K562 (cell line): ENCODE measurements around the gene EPB41L4B. TPM values are rescaled to one million over a fixed set of nuclear protein-coding genes. Genes with fewer than 3 reads are reported as not detected.

Experiments
- ATAC-seq: fragments of 200-7000 bp; cut with Tn5 transposase; 3 replicates; pipeline ENCODE4 v1.9.1; 2020; ENCODE audit warnings: moderate library complexity
- BruUV-seq: library from RNA; stranded (reverse); fragments of 400-500 nt; replicated peaks from 2 replicates; lab custom pipeline; 2021; lab: Mats Ljungman, UMichigan
- CTCF ChIA-PET: fragments of 300-600 bp; formaldehyde crosslinking; extraction: SDS; loops from one replicate; lab custom pipeline; 2021; ENCODE audit warnings: low intra/inter-chr PET ratio; lab: Yijun Ruan, JAX
- POLR2A ChIA-PET: fragments of 300-600, 350-650 bp; sonication (Branson Sonifier 250); formaldehyde crosslinking; extraction: SDS; loops from one replicate; lab custom pipeline; 2021; ENCODE audit warnings: antibody characterized with exemption, inconsistent platforms; lab: Yijun Ruan, JAX
- DNase-seq, 4 experiments: peaks; one replicate each; pipeline versions ENCODE4 v3.0.0 to v3.0.0-alpha.2; 2011 to 2018; ENCODE audit warnings: low spot score in 3 of 4, mixed read lengths in 3 of 4; ENCODE audit errors: extremely low read depth in 1 of 4
- FAIRE-seq: peaks from 2 replicates; lab custom pipeline; 2011; peaks lifted over from hg19 to GRCh38; lab: Jason Lieb, UNC
- H2AFZ ChIP-seq: 2 replicates; pipeline ENCODE4 v1.6.0; 2011; ENCODE audit warnings: low read depth, low read length, control low read depth, inconsistent platforms
- H3K27ac ChIP-seq: fragments of 200-600 bp; 3 replicates; pipeline ENCODE4 v1.8.0; 2011; ENCODE audit warnings: low read depth, mild to moderate bottlenecking, control low read depth, inconsistent platforms, low read length, moderate library complexity, mixed read lengths; ENCODE audit errors: extremely low read depth
- H3K27me3 ChIP-seq, 2 experiments: fragments of 300-600 bp in 1 of 2; 2 replicates in 1 of 2; 3 replicates in 1 of 2; pipeline versions ENCODE4 v1.6.0 to v1.8.0; 2011; ENCODE audit warnings: inconsistent platforms in 2 of 2, low read length in 2 of 2, mild to moderate bottlenecking in 1 of 2, mixed read lengths in 1 of 2, moderate library complexity in 1 of 2; ENCODE audit not compliant: control insufficient read depth in 2 of 2, insufficient read depth in 2 of 2
- H3K36me3 ChIP-seq: fragments of 300-600 bp; 3 replicates; pipeline ENCODE4 v1.8.0; 2011; ENCODE audit warnings: mild to moderate bottlenecking, low read length, inconsistent platforms; ENCODE audit not compliant: control insufficient read depth, insufficient read depth
- H3K4me1 ChIP-seq, 2 experiments: fragments of 200-600 bp in 1 of 2; replicated peaks in 1 of 2; 2 replicates in 1 of 2; 3 replicates in 1 of 2; pipeline versions ENCODE4 v1.5.1 to v1.8.0; 2011; ENCODE audit warnings: inconsistent platforms in 2 of 2, low read length in 2 of 2, mild to moderate bottlenecking in 1 of 2, mixed read lengths in 1 of 2, moderate library complexity in 1 of 2; ENCODE audit not compliant: control insufficient read depth in 2 of 2, insufficient read depth in 2 of 2
- H3K4me2 ChIP-seq: 2 replicates; pipeline ENCODE4 v1.6.1; 2011; ENCODE audit warnings: low read length, control low read depth, inconsistent platforms, mixed read lengths; ENCODE audit not compliant: insufficient read depth
- H3K4me3 ChIP-seq: fragments of 200-600 bp; sonication (generic), shearing (Covaris generic); 2 replicates; pipeline ENCODE4 v1.5.1; 2016; ENCODE audit warnings: control low read depth, inconsistent platforms
- H3K79me2 ChIP-seq: fragments of 200-600 bp; 3 replicates; pipeline ENCODE4 v1.8.0; 2011; ENCODE audit warnings: low read length, inconsistent platforms; ENCODE audit not compliant: control insufficient read depth, insufficient read depth
- H3K9ac ChIP-seq, 2 experiments: 2 replicates each; pipeline versions ENCODE4 v1.6.0 to v1.6.1; 2011; ENCODE audit warnings: low read depth in 2 of 2, low read length in 2 of 2, control low read depth in 1 of 2, inconsistent platforms in 1 of 2, mild to moderate bottlenecking in 1 of 2, mixed read lengths in 1 of 2; ENCODE audit not compliant: insufficient read depth in 1 of 2
- H3K9me1 ChIP-seq: one replicate; pipeline ENCODE4 v1.6.0; 2011; ENCODE audit warnings: inconsistent platforms, mild to moderate bottlenecking, low read length, moderate library complexity; ENCODE audit not compliant: control insufficient read depth, insufficient read depth
- H3K9me3 ChIP-seq: replicated peaks from 2 replicates; pipeline ENCODE4 v1.5.1; 2011; ENCODE audit warnings: low read depth, low read length, inconsistent platforms; ENCODE audit not compliant: control insufficient read depth, insufficient read depth
- H4K20me1 ChIP-seq: replicated peaks from 2 replicates; pipeline ENCODE4 v1.6.1; 2011; ENCODE audit warnings: low read length, inconsistent platforms, mixed read lengths; ENCODE audit not compliant: control insufficient read depth, insufficient read depth
- ARNT ChIP-seq, 2 experiments: fragments of 450-650 bp; IDR thresholded peaks; 2 replicates each; pipeline ENCODE4 v1.6.1; 2016; ENCODE audit warnings: mild to moderate bottlenecking in 1 of 2
- ESRRA ChIP-seq: fragments of 450-650 bp; IDR thresholded peaks from 2 replicates; pipeline ENCODE4 v1.6.1; 2014; ENCODE audit warnings: low read depth, mild to moderate bottlenecking, moderate library complexity, borderline replicate concordance
- JUNB ChIP-seq: fragments of 450-650 bp; formaldehyde crosslinking; conservative IDR thresholded peaks from 2 replicates; pipeline ENCODE4 v1.4.0; 2020; ENCODE audit warnings: mild to moderate bottlenecking
- MCM3 ChIP-seq: fragments of 450-650 bp; IDR thresholded peaks from 2 replicates; pipeline ENCODE4 v1.6.1; 2016
- PTBP1 ChIP-seq: fragments of 200-400 bp; formaldehyde crosslinking; IDR thresholded peaks from 2 replicates; pipeline ENCODE4 v1.6.1; 2017; ENCODE audit warnings: low read depth, low read length
- RFX5 ChIP-seq: IDR thresholded peaks from 2 replicates; pipeline ENCODE4 v1.6.1; 2011; ENCODE audit warnings: low read depth, mild to moderate bottlenecking, improper control_type of control experiment, low read length
- SMAD2 ChIP-seq: fragments of 150-350 bp; IDR thresholded peaks from 2 replicates; pipeline ENCODE4 v1.6.1; 2014; ENCODE audit warnings: low read depth, mild to moderate bottlenecking, low read length
- SUPT5H ChIP-seq: fragments of 450-650 bp; IDR thresholded peaks from 2 replicates; pipeline ENCODE4 v1.6.1; 2016
- ZNF146 ChIP-seq: IDR thresholded peaks from one replicate; pipeline ENCODE4 v1.6.1; 2018; ENCODE audit warnings: missing compliant biosample characterization; ENCODE audit not compliant: unreplicated experiment
- ZNF174 ChIP-seq: fragments of 250-450 bp; sonication (Bioruptor Pico); IDR thresholded peaks from 2 replicates; pipeline ENCODE4 v1.4.0; 2020; ENCODE audit warnings: mild to moderate bottlenecking
- WGBS: fragments of 100-300 bp; shearing (Covaris generic); methylation state at CpG from one replicate; pipeline ENCODE4 v1.1.6; 2016; ENCODE audit warnings: low coverage, mixed read lengths; ENCODE audit not compliant: insufficient coverage; ENCODE audit errors: missing lambda C conversion rate; 5-methylcytosine and 5-hydroxymethylcytosine counted together
- in situ Hi-C: fragments of 300-500 bp; cut with MboI; formaldehyde crosslinking; loops from 4 replicates; pipeline ENCODE4 v1.15.0; 2018; ENCODE audit warnings: inconsistent platforms, mixed read lengths
- intact Hi-C: fragments of 100-400 bp; cut with micrococcal nuclease; formaldehyde crosslinking; loops from 2 replicates; pipeline ENCODE4 v1.14.2; 2022
- polyA plus RNA-seq, 8 experiments: library from polyadenylated mRNA; depleted of rRNA in 4 of 8; stranded (reverse) in 5 of 8; unstranded in 3 of 8; fragments of >200 nt; fragmentation: Nextera tagmentation in 2 of 8; fragmentation: Illumina TruSeq in 1 of 8; extraction: Ambion mirVana in 2 of 8; extraction: Trizol in 1 of 8; gene quantifications; 2 replicates each; pipeline versions ENCODE4 v1.2.1 to v1.2.3, GENCODE V29; 2011 to 2014; ENCODE audit warnings: inconsistent platforms in 1 of 8, missing spikeins in 1 of 8
- total RNA-seq, 7 experiments: library from RNA; depleted of rRNA in 6 of 7; stranded (reverse); fragments of >200 nt in 6 of 7; fragmentation: Illumina TruSeq in 2 of 7; extraction: Trizol in 2 of 7; gene quantifications; 2 replicates each; pipeline versions ENCODE4 v1.2.1 to v1.2.3, GENCODE V29; 2011 to 2021; ENCODE audit warnings: low replicate concordance in 1 of 7
- TF ChIP-seq, protein P1 (sequence below): sonication (generic); formaldehyde crosslinking; IDR thresholded peaks from 2 replicates; pipeline ENCODE4 v1.4.0; 2020; ENCODE audit warnings: mild to moderate bottlenecking, missing genetic modification reagents
- TF ChIP-seq, protein P2 (sequence below): fragments of 450-650 bp; formaldehyde crosslinking; IDR thresholded peaks from 2 replicates; pipeline ENCODE4 v1.4.0; 2022; ENCODE audit warnings: missing genetic modification characterization

EPB41L4B gene
- total and polyA plus RNA-seq, 9 of the 15 experiments (the other 6 are each of a cell fraction or from before 2014, with no cell fraction given) = 0.09 to 0.38 (median 0.21) TPM

DNA sequence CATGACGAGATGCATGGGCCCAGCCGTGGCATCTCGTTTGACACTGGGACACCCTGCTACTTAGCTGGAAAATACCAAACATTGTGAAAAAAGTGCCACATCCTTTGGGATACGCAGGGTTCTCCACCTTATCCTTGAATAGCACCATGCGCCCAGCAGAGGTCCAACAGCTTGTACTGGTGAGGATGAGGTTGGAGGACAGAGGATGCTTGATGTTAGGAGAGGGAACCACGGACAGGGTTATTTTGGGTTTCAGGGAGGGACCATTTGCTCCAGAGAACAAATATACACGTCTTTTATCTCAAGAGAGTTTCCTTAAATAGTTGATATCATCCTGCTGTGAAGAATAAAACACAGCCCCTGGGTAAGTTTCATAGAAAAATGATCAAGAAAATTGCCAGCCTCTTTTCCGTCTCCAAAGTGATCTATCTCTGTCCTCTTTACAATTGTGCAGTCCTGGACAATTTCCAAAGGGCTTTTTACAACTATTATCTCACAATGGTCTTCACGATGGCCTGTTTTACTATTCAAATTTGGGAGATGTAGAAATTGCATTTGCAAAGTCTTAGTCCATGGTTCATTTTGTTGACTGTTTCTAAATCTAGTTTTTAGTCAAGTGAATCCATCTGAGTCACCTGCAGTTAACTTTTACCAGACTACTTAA lies 133.9 kb downstream of the EPB41L4B start:
- Histone ChIP-seq H3K27me3 (peaks cover 0 to 2% of the 10 kb centered on the region in 2 experiments; a peak in 2 of 5 replicates), H3K27ac (no peak overlapping the region), H3K4me1 (no peaks in the 10 kb centered on the region; a peak in 3 of 5 replicates), H3K4me2 (no peak overlapping the region), H3K9me3 (no peaks in the 10 kb centered on the region), H2AFZ (no peak overlapping the region), H3K4me3 (no peak overlapping the region), H4K20me1 (no peaks in the 10 kb centered on the region), H3K79me2 (no peaks in the 10 kb centered on the region), H3K9ac (no peak overlapping the region), H3K9me1 (no peaks in the 10 kb centered on the region), H3K36me3 (no peaks in the 10 kb centered on the region)
- DNase-seq (no peak), ATAC-seq (no peak), FAIRE-seq (no peak)
- no TSS peak for BruUV-seq
- intact Hi-C loops (loop anchor here (10.0 kb wide), 1 partner anchor 302 kb away; no protein-coding TSS in a partner anchor), in situ Hi-C loops (no loop called here)
- ChIA-PET CTCF (no interaction called here), POLR2A (interaction anchor here (0.5 kb wide), 1 partner anchor 333 kb away, joined by 3 read pairs; no protein-coding TSS in a partner anchor)
- no peak for TF ChIP-seq JUNB (CRISPR knock-in tag)
- TF ChIP-seq, protein P1, sequence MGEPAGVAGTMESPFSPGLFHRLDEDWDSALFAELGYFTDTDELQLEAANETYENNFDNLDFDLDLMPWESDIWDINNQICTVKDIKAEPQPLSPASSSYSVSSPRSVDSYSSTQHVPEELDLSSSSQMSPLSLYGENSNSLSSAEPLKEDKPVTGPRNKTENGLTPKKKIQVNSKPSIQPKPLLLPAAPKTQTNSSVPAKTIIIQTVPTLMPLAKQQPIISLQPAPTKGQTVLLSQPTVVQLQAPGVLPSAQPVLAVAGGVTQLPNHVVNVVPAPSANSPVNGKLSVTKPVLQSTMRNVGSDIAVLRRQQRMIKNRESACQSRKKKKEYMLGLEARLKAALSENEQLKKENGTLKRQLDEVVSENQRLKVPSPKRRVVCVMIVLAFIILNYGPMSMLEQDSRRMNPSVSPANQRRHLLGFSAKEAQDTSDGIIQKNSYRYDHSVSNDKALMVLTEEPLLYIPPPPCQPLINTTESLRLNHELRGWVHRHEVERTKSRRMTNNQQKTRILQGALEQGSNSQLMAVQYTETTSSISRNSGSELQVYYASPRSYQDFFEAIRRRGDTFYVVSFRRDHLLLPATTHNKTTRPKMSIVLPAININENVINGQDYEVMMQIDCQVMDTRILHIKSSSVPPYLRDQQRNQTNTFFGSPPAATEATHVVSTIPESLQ (CRISPR knock-in tag) = no peak
- no peak for TF ChIP-seq ARNT (IDR thresholded peaks at IDR 0.05)
- TF ChIP-seq SMAD2 = no peak
- no peak for TF ChIP-seq RFX5
- TF ChIP-seq ZNF146 (CRISPR knock-in tag) = no peak
- no peak for TF ChIP-seq PTBP1
- no peak for TF ChIP-seq SUPT5H
- TF ChIP-seq ZNF174 (CRISPR knock-in tag) = no peak
- TF ChIP-seq MCM3 = no peak
- TF ChIP-seq ESRRA = no peak
- TF ChIP-seq, protein P2, sequence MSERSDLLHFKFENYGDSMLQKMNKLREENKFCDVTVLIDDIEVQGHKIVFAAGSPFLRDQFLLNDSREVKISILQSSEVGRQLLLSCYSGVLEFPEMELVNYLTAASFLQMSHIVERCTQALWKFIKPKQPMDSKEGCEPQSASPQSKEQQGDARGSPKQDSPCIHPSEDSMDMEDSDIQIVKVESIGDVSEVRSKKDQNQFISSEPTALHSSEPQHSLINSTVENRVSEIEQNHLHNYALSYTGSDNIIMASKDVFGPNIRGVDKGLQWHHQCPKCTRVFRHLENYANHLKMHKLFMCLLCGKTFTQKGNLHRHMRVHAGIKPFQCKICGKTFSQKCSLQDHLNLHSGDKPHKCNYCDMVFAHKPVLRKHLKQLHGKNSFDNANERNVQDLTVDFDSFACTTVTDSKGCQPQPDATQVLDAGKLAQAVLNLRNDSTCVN (CRISPR knock-in tag) = no peak
- WGBS = 11% methylated on average over 9 of the region's 9 CpGs
